Measurements from ENCODE around the gene MGAT4C.

The MGAT4C gene

GRCh38 chr12:86264451-86265328 lies 8.5 kb upstream of the MGAT4C start:
- Histone ChIP-seq H3K27me3 (ENCODE audit: insufficient read depth, low read depth) (no peaks in the 10 kb centered on the region), H3K79me2 (ENCODE audit: insufficient read depth, low read depth) (no peaks in the 10 kb centered on the region), H4K20me1 (ENCODE audit: insufficient read depth) (no peaks in the 10 kb centered on the region), H3K27ac (no peak overlapping the region), H3K4me3 (IDR thresholded peaks at IDR 0.05; ENCODE audit: insufficient read depth, low read depth, low read length) (no peak overlapping the region), H3K9ac (no peak overlapping the region), H3K4me2 (no peak overlapping the region), H3K4me1 (ENCODE audit: low read depth, poor library complexity, severe bottlenecking) (no peaks in the 10 kb centered on the region), H3K36me3 (ENCODE audit: insufficient read depth) (no peaks in the 10 kb centered on the region), H2AFZ (ENCODE audit: low read depth) (no peak overlapping the region)
- TF ChIP-seq, protein P1, sequence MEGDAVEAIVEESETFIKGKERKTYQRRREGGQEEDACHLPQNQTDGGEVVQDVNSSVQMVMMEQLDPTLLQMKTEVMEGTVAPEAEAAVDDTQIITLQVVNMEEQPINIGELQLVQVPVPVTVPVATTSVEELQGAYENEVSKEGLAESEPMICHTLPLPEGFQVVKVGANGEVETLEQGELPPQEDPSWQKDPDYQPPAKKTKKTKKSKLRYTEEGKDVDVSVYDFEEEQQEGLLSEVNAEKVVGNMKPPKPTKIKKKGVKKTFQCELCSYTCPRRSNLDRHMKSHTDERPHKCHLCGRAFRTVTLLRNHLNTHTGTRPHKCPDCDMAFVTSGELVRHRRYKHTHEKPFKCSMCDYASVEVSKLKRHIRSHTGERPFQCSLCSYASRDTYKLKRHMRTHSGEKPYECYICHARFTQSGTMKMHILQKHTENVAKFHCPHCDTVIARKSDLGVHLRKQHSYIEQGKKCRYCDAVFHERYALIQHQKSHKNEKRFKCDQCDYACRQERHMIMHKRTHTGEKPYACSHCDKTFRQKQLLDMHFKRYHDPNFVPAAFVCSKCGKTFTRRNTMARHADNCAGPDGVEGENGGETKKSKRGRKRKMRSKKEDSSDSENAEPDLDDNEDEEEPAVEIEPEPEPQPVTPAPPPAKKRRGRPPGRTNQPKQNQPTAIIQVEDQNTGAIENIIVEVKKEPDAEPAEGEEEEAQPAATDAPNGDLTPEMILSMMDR (conservative IDR thresholded peaks at IDR 0.05; ENCODE audit: low read depth, low read length) = no peak

GRCh38 chr12:86261578-86261977 lies 5.4 kb upstream of the MGAT4C start:
- Histone ChIP-seq H3K4me3 (IDR thresholded peaks at IDR 0.05; ENCODE audit: insufficient read depth, low read depth, low read length) (no peak overlapping the region), H3K36me3 (ENCODE audit: insufficient read depth) (no peaks in the 10 kb centered on the region), H3K27me3 (ENCODE audit: insufficient read depth, low read depth) (no peaks in the 10 kb centered on the region), H3K9ac (no peak overlapping the region), H2AFZ (ENCODE audit: low read depth) (no peak overlapping the region), H4K20me1 (ENCODE audit: insufficient read depth) (no peaks in the 10 kb centered on the region), H3K4me2 (no peak overlapping the region), H3K27ac (no peak overlapping the region), H3K4me1 (ENCODE audit: low read depth, poor library complexity, severe bottlenecking) (no peaks in the 10 kb centered on the region), H3K79me2 (ENCODE audit: insufficient read depth, low read depth) (no peaks in the 10 kb centered on the region)
- TF ChIP-seq, protein P1 (conservative IDR thresholded peaks at IDR 0.05; ENCODE audit: low read depth, low read length) = no peak

DNA sequence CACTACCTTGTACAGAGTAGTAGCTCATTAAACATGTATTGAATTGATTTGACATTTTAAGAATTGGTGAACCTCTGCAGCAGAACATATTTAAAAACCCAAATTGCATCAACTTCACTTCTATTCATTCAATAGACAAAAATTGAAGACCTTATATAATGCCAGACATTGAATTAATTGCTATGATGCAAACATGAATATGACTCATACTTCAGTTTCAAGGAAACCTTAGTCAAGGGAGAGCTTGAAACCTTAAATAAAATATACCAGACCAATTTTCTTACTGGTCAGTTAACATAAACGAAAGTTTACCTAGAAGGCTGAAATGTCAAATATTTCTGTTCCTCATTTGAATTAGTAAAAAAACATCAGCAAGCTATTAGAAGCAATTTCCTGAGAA lies 5.0 kb upstream of the MGAT4C start:
- no peaks in the 10 kb centered on the region for H3K4me1 ChIP-seq (ENCODE audit: low read depth, poor library complexity, severe bottlenecking)
- H3K4me3 ChIP-seq (IDR thresholded peaks at IDR 0.05; ENCODE audit: insufficient read depth, low read depth, low read length) = no peak overlapping the region
- no peaks in the 10 kb centered on the region for H4K20me1 ChIP-seq (ENCODE audit: insufficient read depth)

GRCh38 chr12:86260183-86260582 lies 4.0 kb upstream of the MGAT4C start:
- H3K9ac ChIP-seq = no peak overlapping the region
- no peak overlapping the region for H3K4me3 ChIP-seq (IDR thresholded peaks at IDR 0.05; ENCODE audit: insufficient read depth, low read depth, low read length)
- no peak overlapping the region for H3K4me2 ChIP-seq
- H3K36me3 ChIP-seq (ENCODE audit: insufficient read depth) = no peaks in the 10 kb centered on the region
- H4K20me1 ChIP-seq (ENCODE audit: insufficient read depth) = no peaks in the 10 kb centered on the region
- H3K27me3 ChIP-seq (ENCODE audit: insufficient read depth, low read depth) = no peaks in the 10 kb centered on the region
- H2AFZ ChIP-seq (ENCODE audit: low read depth) = no peak overlapping the region
- TF ChIP-seq, protein P1 (conservative IDR thresholded peaks at IDR 0.05; ENCODE audit: low read depth, low read length) = no peak
- no peaks in the 10 kb centered on the region for H3K4me1 ChIP-seq (ENCODE audit: low read depth, poor library complexity, severe bottlenecking)
- no peak overlapping the region for H3K27ac ChIP-seq
- H3K79me2 ChIP-seq (ENCODE audit: insufficient read depth, low read depth) = no peaks in the 10 kb centered on the region

More for the DNA sequence above, 5.0 kb upstream of the MGAT4C start:
- H3K27ac ChIP-seq = no peak overlapping the region
- no peaks in the 10 kb centered on the region for H3K36me3 ChIP-seq (ENCODE audit: insufficient read depth)
- no peaks in the 10 kb centered on the region for H3K79me2 ChIP-seq (ENCODE audit: insufficient read depth, low read depth)
- TF ChIP-seq, protein P1 (conservative IDR thresholded peaks at IDR 0.05; ENCODE audit: low read depth, low read length) = no peak
- no peak overlapping the region for H3K9ac ChIP-seq
- H3K4me2 ChIP-seq = no peak overlapping the region
- H3K27me3 ChIP-seq (ENCODE audit: insufficient read depth, low read depth) = no peaks in the 10 kb centered on the region
- H2AFZ ChIP-seq (ENCODE audit: low read depth) = no peak overlapping the region
